Stimulated activated CD4-positive, alpha-beta T cell treated with anti-CD3 and anti-CD28 coated beads, TNF-alpha, amount 100 ng/mL, for 48 hours (primary cell): Measurements from ENCODE around the gene ATG12.

Experiments used
- DNase-seq, 3 donors: peaks; one replicate each; pipeline ENCODE4 v3.0.0-alpha.2; 2020; ENCODE audit warnings: low read depth in 3 of 3

The ATG12 gene

DNA sequence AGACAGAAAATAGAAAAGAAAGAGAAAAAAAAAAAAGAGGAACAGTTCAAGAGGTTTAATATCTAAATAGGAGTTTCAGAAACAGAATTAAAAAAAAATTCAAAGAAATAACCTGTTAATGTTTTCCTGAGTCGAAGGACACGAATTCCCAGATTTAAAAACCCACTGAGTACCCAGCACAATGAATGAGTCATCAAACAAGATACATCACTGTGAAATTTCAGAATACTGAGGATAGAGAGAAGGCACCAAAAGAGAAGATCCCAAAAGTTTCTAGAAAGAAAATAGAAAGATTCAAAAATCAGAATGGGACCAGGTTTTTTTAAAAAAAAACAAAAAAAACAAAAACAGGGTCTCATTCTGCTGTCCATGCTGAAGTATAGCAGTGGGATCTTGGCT, 33.7 kb downstream of the ATG12 start:
- no peak for DNase-seq

DNA sequence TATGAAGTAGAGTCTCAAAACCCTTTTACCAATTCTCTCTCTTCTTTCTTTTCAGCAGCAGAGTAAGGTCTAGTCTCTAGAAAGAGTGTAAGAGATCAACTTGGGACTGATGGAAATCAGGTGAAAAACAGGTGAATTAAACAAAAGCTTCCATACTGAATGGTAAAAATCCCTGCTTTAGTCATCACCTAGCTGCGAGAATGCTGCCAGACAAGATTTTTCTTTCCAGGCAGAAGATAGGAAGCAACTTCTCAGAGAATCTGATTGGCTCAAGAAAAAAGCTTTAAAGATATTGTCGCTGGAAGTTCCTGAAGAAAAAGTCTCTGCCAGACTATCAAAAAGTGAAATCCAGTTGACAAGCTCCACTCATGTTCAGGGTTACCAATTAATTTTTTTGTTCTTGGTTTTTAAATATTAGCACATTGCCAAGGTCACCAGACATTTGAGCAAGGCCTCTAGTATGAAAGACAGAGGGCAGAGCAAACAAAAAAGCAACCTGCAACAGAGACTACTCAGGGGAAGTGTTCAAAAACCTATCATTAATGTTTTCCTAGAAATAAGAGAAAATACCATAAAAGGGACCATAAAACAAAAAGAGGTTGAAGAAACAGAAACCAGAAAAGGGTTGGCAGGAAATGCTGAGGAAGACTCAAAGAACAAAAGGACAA, 34.2 kb downstream of the ATG12 start:
- no peak for DNase-seq

DNA sequence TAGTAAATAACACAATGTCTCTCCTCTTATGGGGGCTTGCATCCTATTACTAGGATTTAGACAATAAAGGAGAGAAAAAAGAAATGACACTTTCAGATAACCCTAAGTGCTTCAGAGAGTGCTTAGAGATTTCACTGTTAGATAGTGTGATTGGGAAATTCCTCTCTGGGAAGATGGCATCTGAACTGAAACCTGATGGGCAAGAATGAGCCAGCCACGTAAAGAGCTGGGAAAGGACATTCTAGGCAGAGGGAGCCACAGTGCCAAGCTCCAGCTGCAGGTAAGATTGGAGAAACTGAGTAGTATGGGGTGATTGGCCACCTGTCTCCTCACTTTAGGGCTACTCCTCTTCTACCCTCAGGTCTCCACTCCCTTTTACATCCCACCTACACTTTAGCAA, 39.4 kb downstream of the ATG12 start:
- DNase-seq = no peak

DNA sequence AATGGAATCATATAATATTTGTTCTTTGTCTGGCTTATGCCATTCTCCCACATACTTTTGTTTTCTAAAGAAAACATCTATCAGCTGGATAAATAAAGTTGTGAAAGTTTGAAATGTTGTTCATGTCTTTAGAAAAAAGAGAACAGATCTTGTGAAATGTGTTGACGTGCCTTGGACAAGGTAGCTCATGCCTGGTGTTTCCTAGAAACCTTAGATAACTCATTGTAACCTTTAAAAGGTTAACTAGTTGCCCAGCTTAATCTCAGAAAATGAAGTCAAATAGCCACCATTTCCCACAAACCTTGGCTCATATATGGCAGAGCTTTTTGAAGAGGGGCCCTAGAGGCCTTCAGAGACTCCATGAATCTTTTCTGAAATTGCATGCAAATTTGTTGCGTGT, 40.2 kb downstream of the ATG12 start:
- DNase-seq = no peak

GRCh38 chr5:115800108-115800507, 41.3 kb downstream of the ATG12 start:
- no peak for DNase-seq

- no peak for DNase-seq
Observed at GRCh38 chr5:115798252-115798651, 43.1 kb downstream of the ATG12 start.

DNA sequence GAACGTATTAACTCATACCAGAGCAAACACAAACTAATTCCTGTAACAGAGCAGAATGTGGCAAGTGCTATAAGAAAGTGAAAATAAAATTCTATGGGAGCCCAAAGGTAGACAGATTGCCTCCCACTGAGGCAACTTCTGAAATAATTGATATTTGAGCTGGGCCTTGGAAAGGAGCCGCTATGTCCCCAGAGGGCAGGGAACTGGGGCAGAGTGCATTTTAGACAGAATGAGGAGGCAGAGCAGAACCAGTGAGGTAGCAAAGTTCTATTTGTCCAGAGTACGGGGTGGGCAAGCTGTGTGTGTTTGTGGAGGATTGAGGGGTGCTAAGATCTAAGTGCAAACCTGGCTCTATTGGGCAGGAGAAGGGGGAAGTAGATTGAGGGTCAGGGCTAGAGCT, 44.7 kb downstream of the ATG12 start:
- no peak for DNase-seq

DNA sequence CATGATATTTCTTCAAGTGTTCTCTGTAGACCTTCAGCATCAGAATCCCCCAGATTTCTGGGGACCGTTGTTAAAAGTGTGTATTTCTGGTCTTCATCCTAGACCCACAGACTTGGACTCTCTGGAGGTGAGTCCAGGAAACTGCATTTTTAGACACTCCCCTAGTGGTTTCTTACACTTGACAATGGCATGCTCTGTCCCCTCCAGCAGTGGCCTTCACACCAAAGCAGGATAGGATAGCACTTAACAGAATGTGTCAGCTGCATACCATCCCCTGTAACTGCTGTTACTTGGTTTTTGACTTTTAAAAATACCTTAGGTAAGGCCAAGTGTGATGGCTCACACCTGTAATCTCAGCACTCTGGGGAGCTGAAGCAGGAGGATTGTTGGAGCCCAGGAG, 45.7 kb downstream of the ATG12 start:
- no peak for DNase-seq

DNA sequence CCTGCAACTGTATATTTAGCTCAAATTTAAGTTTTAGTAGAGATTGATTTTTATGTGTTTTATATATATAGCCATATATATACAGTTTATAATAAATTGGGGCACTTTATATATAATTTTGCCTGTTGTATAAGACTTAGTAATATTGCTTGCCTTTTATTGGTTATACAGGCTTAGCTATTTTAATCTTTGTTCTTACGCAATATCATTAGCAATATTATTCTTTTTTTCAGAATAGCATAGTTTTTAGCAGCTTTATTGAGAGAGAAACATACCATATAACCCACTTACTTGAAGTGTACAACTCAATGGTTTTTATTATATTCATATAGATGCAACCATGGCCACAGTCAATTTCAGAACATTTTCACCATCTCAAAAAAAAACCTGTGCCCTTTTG, 52.9 kb downstream of the ATG12 start:
- DNase-seq = no peak

DNA sequence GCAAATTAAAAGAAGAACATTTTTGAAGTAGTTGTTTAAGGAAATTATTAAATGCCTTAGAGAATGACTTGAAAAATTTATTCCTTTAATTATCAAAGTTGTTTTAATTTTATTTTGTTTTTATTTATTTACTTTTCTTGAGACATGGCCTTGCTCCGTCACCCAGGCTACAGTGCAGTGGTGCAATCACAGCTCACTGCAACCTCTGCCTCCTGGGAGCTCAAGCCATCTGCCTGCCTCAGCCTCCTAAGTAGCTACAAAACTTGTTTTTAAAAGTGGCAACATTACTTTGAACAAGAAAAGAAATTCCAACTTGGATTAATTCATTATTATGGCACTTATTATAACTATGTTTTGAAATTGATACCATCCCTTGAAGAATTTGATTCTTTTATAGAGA, 53.9 kb downstream of the ATG12 start:
- no peak for DNase-seq

DNA sequence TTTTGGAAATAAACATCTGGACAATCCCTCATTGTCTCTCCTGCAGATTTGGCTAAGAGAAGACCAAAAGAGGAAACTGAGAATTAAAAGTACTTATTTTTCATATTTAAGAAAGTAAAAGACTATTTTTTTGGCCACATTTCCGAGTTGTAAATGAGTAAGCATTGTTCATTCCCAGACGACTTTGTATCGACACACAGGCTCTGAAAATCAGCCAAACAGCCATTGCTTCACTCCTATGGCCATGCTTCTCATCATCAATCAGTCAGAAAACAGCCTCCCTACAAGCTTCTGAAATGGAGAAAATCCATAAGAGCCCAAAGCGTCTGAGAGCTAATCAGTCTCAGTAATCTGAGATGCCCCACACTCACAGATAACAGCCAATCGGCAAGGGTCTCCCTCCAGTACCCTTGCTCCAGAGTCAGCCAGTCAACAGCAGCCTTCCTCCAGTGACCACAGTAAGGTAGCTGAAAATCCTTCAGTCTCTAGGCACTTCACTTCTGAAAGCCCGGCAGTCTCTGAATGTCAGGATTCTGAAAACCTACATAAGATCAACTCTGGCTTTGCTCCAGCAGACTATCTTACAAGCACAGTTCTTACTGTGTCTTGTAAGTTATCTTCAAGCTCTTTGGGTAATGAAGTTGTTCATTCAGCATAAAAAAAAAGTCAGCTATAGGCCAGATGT, 55.8 kb downstream of the ATG12 start:
- no peak for DNase-seq

GRCh38 chr5:115778417-115778816, 62.9 kb downstream of the ATG12 start:
- no peak for DNase-seq
